A549 (cell line): ENCODE data around the gene KRT8. TPM values are rescaled to one million over a fixed set of nuclear protein-coding genes. Genes with fewer than 3 reads are reported as not detected.

Experiments used
- ATAC-seq, 2 experiments: fragments of 200-7000 bp in 1 of 2; fragments of >200 bp in 1 of 2; cut with Nextera tagmentation in 1 of 2; cut with Tn5 transposase in 1 of 2; 3 replicates each; pipeline versions ENCODE4 v1.8.0 to v1.9.1; 2018 to 2020; ENCODE audit warnings: mild to moderate bottlenecking in 1 of 2, moderate library complexity in 1 of 2
- CTCF ChIA-PET: fragments of 300-600 bp; sonication (Branson Sonifier 250); formaldehyde crosslinking; extraction: SDS; loops from one replicate; lab custom pipeline; 2021; ENCODE audit warnings: antibody characterized with exemption, inconsistent platforms; lab: Yijun Ruan, JAX
- POLR2A ChIA-PET: fragments of 350-600 bp; formaldehyde crosslinking; extraction: SDS; loops from one replicate; lab custom pipeline; 2021; ENCODE audit warnings: antibody characterized with exemption, inconsistent platforms; lab: Yijun Ruan, JAX
- DNase-seq, 2 experiments: peaks; one replicate each; pipeline versions ENCODE4 v3.0.0 to v3.0.0-alpha.2; 2011 to 2016; ENCODE audit warnings: low read depth in 1 of 2, low spot score in 1 of 2
- FAIRE-seq: peaks from 2 replicates; lab custom pipeline; 2011; peaks lifted over from hg19 to GRCh38; lab: Jason Lieb, UNC
- H3K27ac ChIP-seq, 2 experiments: fragments of >200 bp; sonication (Bioruptor Twin); formaldehyde crosslinking; 3 replicates each; pipeline ENCODE4 v1.5.1; 2016 to 2017
- H3K4me1 ChIP-seq: fragments of >200 bp; sonication (Bioruptor Twin); formaldehyde crosslinking; 3 replicates; pipeline ENCODE4 v1.6.1; 2016
- H3K4me2 ChIP-seq: fragments of >200 bp; sonication (Bioruptor Twin); formaldehyde crosslinking; 3 replicates; pipeline ENCODE4 v1.6.1; 2016
- H3K4me3 ChIP-seq: fragments of >200 bp; sonication (Bioruptor Twin); formaldehyde crosslinking; 3 replicates; pipeline ENCODE4 v1.5.1; 2016
- H3K9me3 ChIP-seq: fragments of >200 bp; sonication (Bioruptor Twin); formaldehyde crosslinking; 3 replicates; pipeline ENCODE4 v1.6.1; 2016
- CBX2 ChIP-seq: fragments of 200-600 bp; sonication (generic); IDR thresholded peaks from 2 replicates; pipeline ENCODE4 v1.6.1; 2016; ENCODE audit warnings: low read depth, mild to moderate bottlenecking, borderline replicate concordance
- EHF ChIP-seq: fragments of 250-450 bp; sonication (Bioruptor Pico); IDR thresholded peaks from 2 replicates; pipeline ENCODE4 v1.5.0; 2020; ENCODE audit warnings: mild to moderate bottlenecking
- FOSB ChIP-seq: fragments of 250-450 bp; sonication (Bioruptor Pico); IDR thresholded peaks from 2 replicates; pipeline ENCODE4 v1.5.0; 2020; ENCODE audit warnings: mild to moderate bottlenecking, moderate library complexity
- FOXS1 ChIP-seq: fragments of 250-450 bp; sonication (Bioruptor Pico); IDR thresholded peaks from 2 replicates; pipeline ENCODE4 v1.5.0; 2020; ENCODE audit warnings: mild to moderate bottlenecking, moderate library complexity
- HDAC2 ChIP-seq: fragments of 200-600 bp; sonication (generic); IDR thresholded peaks from 2 replicates; pipeline ENCODE4 v1.6.1; 2016
- HOXA7 ChIP-seq: fragments of 250-450 bp; sonication (Bioruptor Pico); IDR thresholded peaks from 2 replicates; pipeline ENCODE4 v1.5.0; 2020; ENCODE audit warnings: mild to moderate bottlenecking, moderate library complexity
- HOXB13 ChIP-seq: fragments of 250-450 bp; sonication (Bioruptor Pico); IDR thresholded peaks from 2 replicates; pipeline ENCODE4 v1.5.0; 2020; ENCODE audit warnings: low read depth, mild to moderate bottlenecking, moderate library complexity
- JUNB ChIP-seq: fragments of >200 bp; sonication (Bioruptor Twin); formaldehyde crosslinking; IDR thresholded peaks from 2 replicates; pipeline ENCODE4 v1.6.1; 2016
- KDM5A ChIP-seq: fragments of 200-600 bp; sonication (generic); IDR thresholded peaks from 2 replicates; pipeline ENCODE4 v1.6.1; 2016; ENCODE audit warnings: antibody characterized with exemption, mild to moderate bottlenecking
- MYC ChIP-seq: IDR thresholded peaks from 2 replicates; pipeline ENCODE4 v1.6.1; 2012; ENCODE audit warnings: mild to moderate bottlenecking, inconsistent platforms, low read length, improper control_type of control experiment, borderline replicate concordance
- NFE2L2 ChIP-seq: fragments of 150-350 bp; conservative IDR thresholded peaks from 2 replicates; pipeline ENCODE4 v1.6.1; 2014; ENCODE audit warnings: low read length
- NR3C1 ChIP-seq: fragments of >200 bp; sonication (Bioruptor Twin); formaldehyde crosslinking; IDR thresholded peaks from 3 replicates; pipeline ENCODE4 v1.6.1; 2017
- POLR2AphosphoS2 ChIP-seq: conservative IDR thresholded peaks from 2 replicates; pipeline ENCODE4 v1.6.1; 2012; ENCODE audit warnings: low read length, improper control_type of control experiment, inconsistent platforms
- RAD21 ChIP-seq, 2 experiments: fragments of >200 bp in 1 of 2; sonication (Bioruptor Twin) in 1 of 2; formaldehyde crosslinking in 1 of 2; IDR thresholded peaks in 1 of 2; conservative IDR thresholded peaks in 1 of 2; 2 replicates in 1 of 2; 3 replicates in 1 of 2; pipeline ENCODE4 v1.6.1; 2012 to 2018; ENCODE audit warnings: inconsistent platforms in 1 of 2
- RARB ChIP-seq: fragments of 250-450 bp; sonication (Bioruptor Pico); IDR thresholded peaks from 2 replicates; pipeline ENCODE4 v1.8.0; 2021; ENCODE audit warnings: mild to moderate bottlenecking, moderate library complexity
- SREBF2 ChIP-seq: fragments of 450-650 bp; IDR thresholded peaks from 2 replicates; pipeline ENCODE4 v1.6.1; 2014; ENCODE audit warnings: mild to moderate bottlenecking, moderate library complexity
- TP53 ChIP-seq: fragments of 250-450 bp; sonication (Bioruptor Pico); IDR thresholded peaks from 2 replicates; pipeline ENCODE4 v1.5.0; 2021; ENCODE audit warnings: mild to moderate bottlenecking, moderate library complexity
- WGBS: methylation state at CpG from one replicate; pipeline ENCODE4 v1.1.6; 2017; ENCODE audit errors: missing lambda C conversion rate; 5-methylcytosine and 5-hydroxymethylcytosine counted together
- polyA plus RNA-seq, 4 experiments: library from polyadenylated mRNA; depleted of rRNA in 3 of 4; stranded (reverse); fragments of >200 nt; fragmentation: RNase III in 1 of 4; extraction: RNeasy Plus Mini Kit Qiagen cat#74134 plus additional on column Dnase treatment in 1 of 4; gene quantifications; 2 replicates in 3 of 4; 3 replicates in 1 of 4; pipeline ENCODE4 v1.2.3, GENCODE V29; 2011 to 2017
- TF ChIP-seq, protein P1 (sequence below): fragments of 250-450 bp; sonication (Bioruptor Pico); IDR thresholded peaks from 2 replicates; pipeline ENCODE4 v1.5.0; 2021; ENCODE audit warnings: mild to moderate bottlenecking, moderate library complexity, borderline replicate concordance
- TF ChIP-seq, protein P2 (sequence below): IDR thresholded peaks from 2 replicates; pipeline ENCODE4 v1.6.1; 2012; ENCODE audit warnings: low read depth, borderline replicate concordance
- TF ChIP-seq, protein P3 (sequence below): fragments of 200-600 bp; sonication (generic); IDR thresholded peaks from 2 replicates; pipeline ENCODE4 v1.6.1; 2016; ENCODE audit warnings: antibody characterized with exemption, mild to moderate bottlenecking, moderate library complexity
- TF ChIP-seq, protein P4 (sequence below): fragments of >200 bp; sonication (Bioruptor Twin); formaldehyde crosslinking; IDR thresholded peaks from 3 replicates; pipeline ENCODE4 v1.6.1; 2016

Gene KRT8
- polyA plus RNA-seq, 2 of the 4 experiments (the other 2 are of a cell fraction): 2,250 to 3,633 TPM

DNA sequence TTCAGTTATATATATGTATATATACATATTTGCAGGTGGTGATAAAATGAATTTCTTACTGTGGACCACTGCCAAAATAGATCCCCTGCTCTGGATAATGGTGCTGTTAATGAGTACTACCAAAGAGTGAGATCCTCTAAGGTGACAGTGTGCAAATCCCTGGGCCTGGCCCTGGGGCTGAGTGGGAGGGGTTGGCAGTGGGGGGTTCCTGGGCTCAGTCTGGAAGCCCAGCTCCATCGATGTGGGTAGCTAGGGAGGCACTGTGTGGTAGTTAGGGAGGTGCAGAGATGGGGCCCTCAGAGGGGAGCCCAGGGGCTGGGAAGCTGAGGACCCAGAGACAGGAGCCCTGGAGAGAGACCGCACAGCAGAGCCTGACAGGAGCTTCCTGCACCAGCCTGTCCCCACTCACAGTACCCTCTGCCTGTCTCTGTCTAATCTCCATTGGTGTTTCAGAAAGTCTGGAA, 9.1 kb downstream of the KRT8 start (continued):
- TF ChIP-seq, protein P1, sequence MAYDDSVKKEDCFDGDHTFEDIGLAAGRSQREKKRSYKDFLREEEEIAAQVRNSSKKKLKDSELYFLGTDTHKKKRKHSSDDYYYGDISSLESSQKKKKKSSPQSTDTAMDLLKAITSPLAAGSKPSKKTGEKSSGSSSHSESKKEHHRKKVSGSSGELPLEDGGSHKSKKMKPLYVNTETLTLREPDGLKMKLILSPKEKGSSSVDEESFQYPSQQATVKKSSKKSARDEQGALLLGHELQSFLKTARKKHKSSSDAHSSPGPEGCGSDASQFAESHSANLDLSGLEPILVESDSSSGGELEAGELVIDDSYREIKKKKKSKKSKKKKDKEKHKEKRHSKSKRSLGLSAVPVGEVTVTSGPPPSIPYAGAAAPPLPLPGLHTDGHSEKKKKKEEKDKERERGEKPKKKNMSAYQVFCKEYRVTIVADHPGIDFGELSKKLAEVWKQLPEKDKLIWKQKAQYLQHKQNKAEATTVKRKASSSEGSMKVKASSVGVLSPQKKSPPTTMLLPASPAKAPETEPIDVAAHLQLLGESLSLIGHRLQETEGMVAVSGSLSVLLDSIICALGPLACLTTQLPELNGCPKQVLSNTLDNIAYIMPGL (CRISPR knock-in tag): 0 out of 2 replicates have a peak, but pooled peaks have one; percentile 17
- TF ChIP-seq RARB (CRISPR knock-in tag) (no peak), JUNB (no peak), SREBF2 (no peak), HDAC2 (no peak), MYC (no peak), NR3C1 (no peak), CBX2 (no peak)
- TF ChIP-seq, protein P2, sequence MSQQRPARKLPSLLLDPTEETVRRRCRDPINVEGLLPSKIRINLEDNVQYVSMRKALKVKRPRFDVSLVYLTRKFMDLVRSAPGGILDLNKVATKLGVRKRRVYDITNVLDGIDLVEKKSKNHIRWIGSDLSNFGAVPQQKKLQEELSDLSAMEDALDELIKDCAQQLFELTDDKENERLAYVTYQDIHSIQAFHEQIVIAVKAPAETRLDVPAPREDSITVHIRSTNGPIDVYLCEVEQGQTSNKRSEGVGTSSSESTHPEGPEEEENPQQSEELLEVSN: 0 out of 2 replicates have a peak, but pooled peaks have one; percentile 50

DNA sequence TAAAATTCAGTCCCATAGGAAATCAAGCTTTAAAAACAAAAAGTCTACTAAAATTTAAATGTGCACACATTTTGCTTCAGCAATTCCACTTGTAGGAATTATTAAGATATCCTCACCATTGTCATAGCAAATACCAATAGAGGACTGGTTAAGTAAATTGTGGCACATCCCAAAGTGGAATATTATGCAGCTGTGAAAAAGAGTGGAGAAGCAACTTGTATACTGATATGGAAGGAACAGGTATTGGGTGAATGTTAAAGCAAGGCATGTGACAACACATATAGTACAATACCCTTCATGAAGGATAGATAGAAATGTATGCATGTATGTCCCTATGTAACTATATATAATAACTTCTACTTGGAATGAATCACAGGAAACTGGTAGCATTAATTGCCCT, 11.9 kb downstream of the KRT8 start:
- ChIA-PET POLR2A (interaction anchor here (0.9 to 1.2 kb wide), 2 partner anchors 11 to 12 kb away, joined by 3 to 4 read pairs; partner anchors contain the start of gene KRT8), CTCF (interaction anchor here (0.9 to 20.5 kb wide), 9 partner anchors 12 to 753 kb away, joined by 3 to 440 read pairs (median 4); partner anchors contain the start of gene KRT8)
- no peak overlapping the region for H3K27ac ChIP-seq
- no peaks in the 10 kb centered on the region for H3K9me3 ChIP-seq
- H3K4me2 ChIP-seq: no peak overlapping the region
- DNase-seq: peak in 1 of 2 experiments; percentile 34
- no peak for ATAC-seq
- H3K4me1 ChIP-seq: peaks cover 44% of the 10 kb centered on the region
- TF ChIP-seq HOXB13 (CRISPR knock-in tag) (no peak), HOXA7 (peak; percentile 44; the same call in 1 of the 2 replicates), FOSB (peak; percentile 92), HDAC2 (peak; percentile 41; the same call in 1 of the 2 replicates), CBX2 (no peak), POLR2AphosphoS2 (no peak), SREBF2 (no peak), RAD21 (conservative IDR thresholded peaks at IDR 0.05 in 1 of 2, IDR thresholded peaks at IDR 0.05 in 1 of 2) (no peak), EHF (0 out of 2 replicates have a peak, but pooled peaks have one; percentile 30), NR3C1 (no peak), NFE2L2 (0 out of 2 replicates have a peak, but pooled peaks have one; percentile 1)
- no peak overlapping the region for H3K4me3 ChIP-seq
- no peak for FAIRE-seq

DNA sequence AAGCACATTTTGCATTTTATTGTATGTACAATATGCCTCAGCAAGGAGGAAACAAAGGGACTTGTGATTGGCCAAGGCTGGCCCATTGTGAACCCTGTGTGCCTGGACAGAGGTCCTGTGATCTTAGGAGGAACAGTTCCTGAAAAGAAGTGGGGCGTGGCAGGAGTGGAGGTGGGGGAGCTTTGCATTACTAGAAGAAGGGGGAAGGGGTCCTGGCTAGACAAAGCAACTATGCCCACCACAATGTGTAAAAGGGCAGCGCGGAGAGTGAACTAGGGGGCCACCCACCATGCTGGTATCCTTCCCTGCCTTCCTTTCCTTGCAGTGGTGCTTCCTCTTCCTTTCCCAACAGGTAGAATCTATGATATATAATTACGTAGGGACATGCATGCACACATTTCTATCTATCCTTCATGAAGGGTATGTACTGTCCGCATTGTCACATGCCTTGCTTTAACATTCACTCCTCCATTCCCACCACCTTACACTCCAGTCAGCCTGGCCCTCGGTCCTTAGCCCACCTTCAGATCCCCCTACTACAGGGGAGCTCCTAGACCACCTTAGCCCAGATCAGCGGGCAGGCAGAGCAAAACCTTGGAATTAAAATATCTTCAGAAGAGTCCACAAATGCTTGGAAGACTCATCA, 12.5 kb downstream of the KRT8 start:
- peak in 1 of 2 experiments; percentile 44 for DNase-seq
- POLR2A ChIA-PET: interaction anchor here (0.9 to 1.2 kb wide), 2 partner anchors 11 to 13 kb away, joined by 3 to 4 read pairs; partner anchors contain the start of gene KRT8
- TF ChIP-seq, protein P3, sequence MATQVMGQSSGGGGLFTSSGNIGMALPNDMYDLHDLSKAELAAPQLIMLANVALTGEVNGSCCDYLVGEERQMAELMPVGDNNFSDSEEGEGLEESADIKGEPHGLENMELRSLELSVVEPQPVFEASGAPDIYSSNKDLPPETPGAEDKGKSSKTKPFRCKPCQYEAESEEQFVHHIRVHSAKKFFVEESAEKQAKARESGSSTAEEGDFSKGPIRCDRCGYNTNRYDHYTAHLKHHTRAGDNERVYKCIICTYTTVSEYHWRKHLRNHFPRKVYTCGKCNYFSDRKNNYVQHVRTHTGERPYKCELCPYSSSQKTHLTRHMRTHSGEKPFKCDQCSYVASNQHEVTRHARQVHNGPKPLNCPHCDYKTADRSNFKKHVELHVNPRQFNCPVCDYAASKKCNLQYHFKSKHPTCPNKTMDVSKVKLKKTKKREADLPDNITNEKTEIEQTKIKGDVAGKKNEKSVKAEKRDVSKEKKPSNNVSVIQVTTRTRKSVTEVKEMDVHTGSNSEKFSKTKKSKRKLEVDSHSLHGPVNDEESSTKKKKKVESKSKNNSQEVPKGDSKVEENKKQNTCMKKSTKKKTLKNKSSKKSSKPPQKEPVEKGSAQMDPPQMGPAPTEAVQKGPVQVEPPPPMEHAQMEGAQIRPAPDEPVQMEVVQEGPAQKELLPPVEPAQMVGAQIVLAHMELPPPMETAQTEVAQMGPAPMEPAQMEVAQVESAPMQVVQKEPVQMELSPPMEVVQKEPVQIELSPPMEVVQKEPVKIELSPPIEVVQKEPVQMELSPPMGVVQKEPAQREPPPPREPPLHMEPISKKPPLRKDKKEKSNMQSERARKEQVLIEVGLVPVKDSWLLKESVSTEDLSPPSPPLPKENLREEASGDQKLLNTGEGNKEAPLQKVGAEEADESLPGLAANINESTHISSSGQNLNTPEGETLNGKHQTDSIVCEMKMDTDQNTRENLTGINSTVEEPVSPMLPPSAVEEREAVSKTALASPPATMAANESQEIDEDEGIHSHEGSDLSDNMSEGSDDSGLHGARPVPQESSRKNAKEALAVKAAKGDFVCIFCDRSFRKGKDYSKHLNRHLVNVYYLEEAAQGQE: peak; percentile 16; the same call in 1 of the 2 replicates
- TF ChIP-seq POLR2AphosphoS2: peak; percentile 100
- TF ChIP-seq HOXA7: 0 out of 2 replicates have a peak, but pooled peaks have one; percentile 14
- TF ChIP-seq, protein P4, sequence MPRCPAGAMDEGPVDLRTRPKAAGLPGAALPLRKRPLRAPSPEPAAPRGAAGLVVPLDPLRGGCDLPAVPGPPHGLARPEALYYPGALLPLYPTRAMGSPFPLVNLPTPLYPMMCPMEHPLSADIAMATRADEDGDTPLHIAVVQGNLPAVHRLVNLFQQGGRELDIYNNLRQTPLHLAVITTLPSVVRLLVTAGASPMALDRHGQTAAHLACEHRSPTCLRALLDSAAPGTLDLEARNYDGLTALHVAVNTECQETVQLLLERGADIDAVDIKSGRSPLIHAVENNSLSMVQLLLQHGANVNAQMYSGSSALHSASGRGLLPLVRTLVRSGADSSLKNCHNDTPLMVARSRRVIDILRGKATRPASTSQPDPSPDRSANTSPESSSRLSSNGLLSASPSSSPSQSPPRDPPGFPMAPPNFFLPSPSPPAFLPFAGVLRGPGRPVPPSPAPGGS: no peak
- no peak for TF ChIP-seq HOXB13 (CRISPR knock-in tag)
- peak; percentile 57; the same call in 1 of the 2 replicates for TF ChIP-seq TP53 (CRISPR knock-in tag)
- TF ChIP-seq EHF: no peak; the same call in 1 of the 2 replicates
- TF ChIP-seq KDM5A: no peak
- TF ChIP-seq FOXS1 (CRISPR knock-in tag): no peak
- TF ChIP-seq, protein P1 (CRISPR knock-in tag): peak; percentile 47; the same call in 1 of the 2 replicates

More for the DNA sequence above, 12.5 kb downstream of the KRT8 start:
- peaks cover 41% of the 10 kb centered on the region for H3K4me1 ChIP-seq
- ATAC-seq (no peak), FAIRE-seq (no peak)
- H3K27ac ChIP-seq: peak overlapping the region; percentile 14 to 48; a peak in 4 of 6 replicates
- H3K4me3 ChIP-seq: no peak overlapping the region
- no peaks in the 10 kb centered on the region for H3K9me3 ChIP-seq
- CTCF ChIA-PET: interaction anchor here (0.9 to 20.5 kb wide), 8 partner anchors 12 to 752 kb away, joined by 3 to 440 read pairs (median 10); partner anchors contain the start of gene KRT8
- WGBS: 85% methylated on average over 7 of the region's 7 CpGs
- no peak overlapping the region for H3K4me2 ChIP-seq
